ENCODE results near the gene TRPC5OS. TPM values are rescaled to one million over a fixed set of nuclear protein-coding genes. Genes with fewer than 3 reads are reported as not detected.

The TRPC5OS gene
- total RNA-seq, 1 experiment from 2014 or later: not detected

DNA sequence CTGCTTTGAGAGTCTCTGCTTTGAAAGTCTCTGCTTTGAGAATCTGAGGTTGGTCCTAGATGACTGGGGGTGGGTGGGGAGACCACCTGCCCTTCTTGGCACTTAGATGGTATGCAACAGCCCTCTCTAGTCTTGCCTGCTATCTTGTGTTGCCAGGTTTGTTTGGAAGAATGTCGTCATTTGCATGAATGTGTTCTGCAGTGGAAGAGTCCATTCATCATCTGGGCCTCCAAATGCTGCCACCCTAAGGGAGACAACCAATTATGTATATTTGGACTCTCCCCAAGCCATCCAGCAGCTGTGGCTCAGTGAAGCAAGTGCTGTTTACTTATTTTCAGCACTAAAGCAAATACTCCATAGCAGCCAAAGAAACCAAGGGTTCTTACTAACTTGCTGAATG lies 44.6 kb upstream of the TRPC5OS start:
- Histone ChIP-seq H3K9me3 (ENCODE audit: insufficient read depth, low read depth) (no peaks in the 10 kb centered on the region), H3K4me2 (no peak overlapping the region), H3K27ac (no peak overlapping the region), H3K79me2 (ENCODE audit: low read depth) (no peaks in the 10 kb centered on the region), H3K36me3 (ENCODE audit: low read depth) (no peaks in the 10 kb centered on the region), H4K20me1 (ENCODE audit: insufficient read depth) (no peaks in the 10 kb centered on the region), H3K4me1 (replicated peaks; ENCODE audit: insufficient read depth) (no peaks in the 10 kb centered on the region), H3K4me3 (no peak overlapping the region), H3K27me3 (ENCODE audit: insufficient read depth, low read depth) (no peaks in the 10 kb centered on the region), H3F3A (ENCODE audit: insufficient read depth, low read depth) (no peaks in the 10 kb centered on the region), H3K9me2 (ENCODE audit: insufficient read depth) (no peaks in the 10 kb centered on the region), H2AFZ (no peak overlapping the region)
- ChIA-PET POLR2A (ENCODE audit: unreplicated experiment) (no interaction called here), CTCF (no interaction called here)
- DNase-seq: no peak
- BruUV-seq (replicated peaks): no TSS peak
- intact Hi-C loops (cut with micrococcal nuclease; ENCODE audit: unreplicated experiment): no loop called here
- no peak for TF ChIP-seq EZH2 (IDR thresholded peaks at IDR 0.05; ENCODE audit: low read depth)
- TF ChIP-seq, protein P1, sequence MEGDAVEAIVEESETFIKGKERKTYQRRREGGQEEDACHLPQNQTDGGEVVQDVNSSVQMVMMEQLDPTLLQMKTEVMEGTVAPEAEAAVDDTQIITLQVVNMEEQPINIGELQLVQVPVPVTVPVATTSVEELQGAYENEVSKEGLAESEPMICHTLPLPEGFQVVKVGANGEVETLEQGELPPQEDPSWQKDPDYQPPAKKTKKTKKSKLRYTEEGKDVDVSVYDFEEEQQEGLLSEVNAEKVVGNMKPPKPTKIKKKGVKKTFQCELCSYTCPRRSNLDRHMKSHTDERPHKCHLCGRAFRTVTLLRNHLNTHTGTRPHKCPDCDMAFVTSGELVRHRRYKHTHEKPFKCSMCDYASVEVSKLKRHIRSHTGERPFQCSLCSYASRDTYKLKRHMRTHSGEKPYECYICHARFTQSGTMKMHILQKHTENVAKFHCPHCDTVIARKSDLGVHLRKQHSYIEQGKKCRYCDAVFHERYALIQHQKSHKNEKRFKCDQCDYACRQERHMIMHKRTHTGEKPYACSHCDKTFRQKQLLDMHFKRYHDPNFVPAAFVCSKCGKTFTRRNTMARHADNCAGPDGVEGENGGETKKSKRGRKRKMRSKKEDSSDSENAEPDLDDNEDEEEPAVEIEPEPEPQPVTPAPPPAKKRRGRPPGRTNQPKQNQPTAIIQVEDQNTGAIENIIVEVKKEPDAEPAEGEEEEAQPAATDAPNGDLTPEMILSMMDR (conservative IDR thresholded peaks at IDR 0.05): no peak

GRCh38 chrX:111837197-111837596 lies 38.8 kb upstream of the TRPC5OS start:
- Histone ChIP-seq H3F3A (ENCODE audit: insufficient read depth, low read depth) (no peaks in the 10 kb centered on the region), H3K27ac (no peak overlapping the region), H4K20me1 (ENCODE audit: insufficient read depth) (no peaks in the 10 kb centered on the region), H3K79me2 (ENCODE audit: low read depth) (no peaks in the 10 kb centered on the region), H3K27me3 (ENCODE audit: insufficient read depth, low read depth) (no peaks in the 10 kb centered on the region), H3K9me2 (ENCODE audit: insufficient read depth) (no peaks in the 10 kb centered on the region), H3K36me3 (ENCODE audit: low read depth) (no peaks in the 10 kb centered on the region), H3K4me2 (no peak overlapping the region), H3K9me3 (ENCODE audit: insufficient read depth, low read depth) (no peaks in the 10 kb centered on the region), H3K4me1 (replicated peaks; ENCODE audit: insufficient read depth) (no peaks in the 10 kb centered on the region), H3K4me3 (no peak overlapping the region), H2AFZ (no peak overlapping the region)
- CTCF ChIA-PET: no interaction called here
- TF ChIP-seq, protein P1 (conservative IDR thresholded peaks at IDR 0.05): no peak
- TF ChIP-seq EZH2 (IDR thresholded peaks at IDR 0.05; ENCODE audit: low read depth): no peak
- POLR2A ChIA-PET (ENCODE audit: unreplicated experiment): no interaction called here
- no TSS peak for BruUV-seq (replicated peaks)
- no peak for DNase-seq
- intact Hi-C loops (cut with micrococcal nuclease; ENCODE audit: unreplicated experiment): no loop called here

DNA sequence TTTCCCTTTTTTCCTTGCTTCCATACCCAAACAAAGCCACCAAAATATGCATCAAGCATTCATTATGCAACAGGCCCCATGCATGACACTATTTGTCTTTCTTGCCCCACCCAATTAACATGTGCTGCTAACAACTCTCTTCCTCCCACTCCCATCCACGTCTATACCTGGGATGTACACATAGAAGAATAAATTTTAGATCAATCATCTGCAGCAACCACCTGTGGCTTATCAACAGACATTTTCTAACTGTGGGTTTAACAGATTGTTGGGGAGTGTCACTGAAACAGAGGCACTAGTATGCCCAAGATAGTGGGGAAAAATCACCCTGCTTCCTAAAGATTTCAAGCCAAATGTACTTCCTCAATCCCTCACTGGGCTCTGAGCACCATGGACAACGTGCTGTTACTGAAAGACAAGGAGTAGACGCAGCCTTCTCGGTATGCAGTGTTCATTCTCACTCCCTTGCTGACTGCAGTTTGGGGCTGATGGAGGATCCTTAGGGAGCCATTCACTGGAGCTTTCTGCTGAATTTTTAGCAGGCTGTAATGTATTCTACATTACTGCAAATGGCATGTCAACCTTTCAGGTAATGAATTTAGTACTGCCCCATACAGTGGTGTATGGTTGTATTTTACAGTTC lies 28.4 kb upstream of the TRPC5OS start:
- Histone ChIP-seq H3K4me2 (no peak overlapping the region), H3K4me1 (replicated peaks; ENCODE audit: insufficient read depth) (no peaks in the 10 kb centered on the region), H3K9me3 (ENCODE audit: insufficient read depth, low read depth) (no peaks in the 10 kb centered on the region), H3K36me3 (ENCODE audit: low read depth) (no peaks in the 10 kb centered on the region), H3K9me2 (ENCODE audit: insufficient read depth) (no peaks in the 10 kb centered on the region), H3K79me2 (ENCODE audit: low read depth) (no peaks in the 10 kb centered on the region), H3K27me3 (ENCODE audit: insufficient read depth, low read depth) (no peaks in the 10 kb centered on the region), H3K27ac (no peak overlapping the region), H4K20me1 (ENCODE audit: insufficient read depth) (no peaks in the 10 kb centered on the region), H3K4me3 (no peak overlapping the region), H3F3A (ENCODE audit: insufficient read depth, low read depth) (no peaks in the 10 kb centered on the region), H2AFZ (no peak overlapping the region)
- ChIA-PET CTCF (no interaction called here), POLR2A (ENCODE audit: unreplicated experiment) (no interaction called here)
- BruUV-seq (replicated peaks): no TSS peak
- TF ChIP-seq, protein P1 (conservative IDR thresholded peaks at IDR 0.05): no peak
- TF ChIP-seq EZH2 (IDR thresholded peaks at IDR 0.05; ENCODE audit: low read depth): no peak
- intact Hi-C loops (cut with micrococcal nuclease; ENCODE audit: unreplicated experiment): no loop called here
- no peak for DNase-seq
